AG09309 (cell line): ENCODE data around the gene ANKRD49.

Experiments used
- DNase-seq: peaks from one replicate; pipeline ENCODE4 v3.0.0-alpha.2; 2010; ENCODE audit warnings: low read depth
- H3K4me3 ChIP-seq: 2 replicates; pipeline ENCODE4 v1.5.1; 2011; ENCODE audit warnings: mild to moderate bottlenecking, low read depth, low read length, moderate library complexity; ENCODE audit not compliant: control insufficient read depth
- CTCF ChIP-seq: IDR thresholded peaks from 2 replicates; pipeline ENCODE4 v1.5.1; 2011; ENCODE audit warnings: mild to moderate bottlenecking, low read depth, low read length, inconsistent platforms; ENCODE audit not compliant: insufficient read depth, control insufficient read depth; ENCODE audit errors: missing control alignments

The ANKRD49 gene

GRCh38 chr11:94472916-94473799 is 20.6 kb upstream of the ANKRD49 start:
- TF ChIP-seq CTCF, result no peak
- no peak overlapping the region for H3K4me3 ChIP-seq
- DNase-seq, result no peak

GRCh38 chr11:94477624-94478023 is 16.2 kb upstream of the ANKRD49 start:
- no peak for DNase-seq
- no peak for TF ChIP-seq CTCF

GRCh38 chr11:94481342-94481741 is 12.4 kb upstream of the ANKRD49 start:
- no peak for TF ChIP-seq CTCF
- H3K4me3 ChIP-seq, result no peak overlapping the region
- no peak for DNase-seq

More at GRCh38 chr11:94477624-94478023, 16.2 kb upstream of the ANKRD49 start:
- H3K4me3 ChIP-seq, result no peak overlapping the region

- H3K4me3 ChIP-seq, result no peak overlapping the region
- TF ChIP-seq CTCF, result no peak
Measured at GRCh38 chr11:94486068-94486467, 7.7 kb upstream of the ANKRD49 start.

GRCh38 chr11:94494126-94494680 is 419 bp downstream of the ANKRD49 start:
- TF ChIP-seq CTCF, result no peak
- no peak for DNase-seq
- peak overlapping the region; percentile 94 for H3K4me3 ChIP-seq

More at GRCh38 chr11:94486068-94486467, 7.7 kb upstream of the ANKRD49 start:
- DNase-seq, result no peak

GRCh38 chr11:94500181-94500580 is 6.4 kb downstream of the ANKRD49 start:
- no peak overlapping the region for H3K4me3 ChIP-seq
- no peak for DNase-seq
- TF ChIP-seq CTCF, result no peak

GRCh38 chr11:94501522-94501921 is 7.7 kb downstream of the ANKRD49 start:
- H3K4me3 ChIP-seq, result no peak overlapping the region
- DNase-seq, result no peak
- no peak for TF ChIP-seq CTCF
